Caco-2 (cell line): ENCODE measurements around the gene PLB1. TPM values are rescaled to one million over a fixed set of nuclear protein-coding genes. Genes with fewer than 3 reads are reported as not detected.

ENCODE experiments used
- BruUV-seq: library from RNA; stranded (reverse); fragments of 400-500 nt; replicated peaks from 2 replicates; lab custom pipeline; 2021; lab: Mats Ljungman, UMichigan
- CTCF ChIA-PET: fragments of 300-600 bp; sonication (Branson Sonifier 250); formaldehyde crosslinking; loops from one replicate; lab custom pipeline; 2022; ENCODE audit warnings: antibody characterized with exemption; lab: Charles Lee
- POLR2A ChIA-PET: fragments of 300-600 bp; sonication (Branson Sonifier 250); formaldehyde crosslinking; loops from one replicate; lab custom pipeline; 2022; ENCODE audit warnings: antibody characterized with exemption; lab: Charles Lee
- DNase-seq, 2 experiments: peaks; one replicate each; pipeline versions ENCODE4 v3.0.0 to v3.0.0-alpha.2; 2020 to 2022
- H3K27me3 ChIP-seq: replicated peaks from 2 replicates; pipeline ENCODE4 v1.6.0; 2011; ENCODE audit warnings: low read length; ENCODE audit not compliant: control insufficient read depth, insufficient read depth
- H3K36me3 ChIP-seq: 2 replicates; pipeline ENCODE4 v1.5.1; 2011; ENCODE audit warnings: low read length; ENCODE audit not compliant: control insufficient read depth, insufficient read depth
- H3K4me1 ChIP-seq: fragments of 250-450 bp; sonication (Bioruptor Pico); 2 replicates; pipeline ENCODE4 v1.5.1; 2020; ENCODE audit warnings: mild to moderate bottlenecking
- H3K4me3 ChIP-seq: 2 replicates; pipeline ENCODE4 v1.5.1; 2011; ENCODE audit warnings: low read depth, mild to moderate bottlenecking, control low read depth, low read length
- H3K9me3 ChIP-seq: fragments of 250-450 bp; sonication (Bioruptor Pico); 2 replicates; pipeline ENCODE4 v1.5.1; 2020; ENCODE audit warnings: mild to moderate bottlenecking, moderate library complexity
- H3K27ac Mint-ChIP-seq: one replicate; pipeline ENCODE4 v1.8.0; 2022; ENCODE audit warnings: mixed read lengths; ENCODE audit not compliant: unreplicated experiment
- H3K27me3 Mint-ChIP-seq: one replicate; pipeline ENCODE4 v1.8.0; 2022; ENCODE audit warnings: mixed read lengths; ENCODE audit not compliant: insufficient read depth, unreplicated experiment
- H3K36me3 Mint-ChIP-seq: one replicate; pipeline ENCODE4 v1.8.0; 2022; ENCODE audit warnings: mild to moderate bottlenecking, mixed read lengths; ENCODE audit not compliant: insufficient read depth, unreplicated experiment
- H3K4me1 Mint-ChIP-seq: one replicate; pipeline ENCODE4 v1.8.0; 2022; ENCODE audit warnings: low read depth, mixed read lengths; ENCODE audit not compliant: unreplicated experiment
- H3K4me3 Mint-ChIP-seq: one replicate; pipeline ENCODE4 v1.8.0; 2022; ENCODE audit warnings: mild to moderate bottlenecking, moderate library complexity, mixed read lengths; ENCODE audit not compliant: unreplicated experiment
- H3K9me3 Mint-ChIP-seq: one replicate; pipeline ENCODE4 v1.8.0; 2022; ENCODE audit warnings: mixed read lengths; ENCODE audit not compliant: unreplicated experiment
- intact Hi-C: fragments of 100-400 bp; cut with micrococcal nuclease; formaldehyde crosslinking; loops from one replicate; pipeline ENCODE4 v1.10.0; 2022; ENCODE audit not compliant: unreplicated experiment
- total RNA-seq: library from RNA; stranded (reverse); gene quantifications from 2 replicates; pipeline ENCODE4 v1.2.3, GENCODE V29; 2022
- TF ChIP-seq, protein P1 (sequence below), 2 experiments: fragments of 200-600 bp in 1 of 2; IDR thresholded peaks; 1 replicate in 1 of 2; 2 replicates in 1 of 2; pipeline versions ENCODE4 v1.5.1 to v1.8.0; 2011 to 2022; ENCODE audit warnings: antibody characterized with exemption in 1 of 2, control low read depth in 1 of 2, inconsistent platforms in 1 of 2, low read depth in 1 of 2, low read length in 1 of 2, mild to moderate bottlenecking in 1 of 2, moderate library complexity in 1 of 2; ENCODE audit not compliant: insufficient read depth in 1 of 2, severe bottlenecking in 1 of 2, unreplicated experiment in 1 of 2

Gene PLB1
- total RNA-seq, 1 experiment from 2014 or later: 2.8 TPM

GRCh38 chr2:28662468-28663181 is 166.8 kb downstream of the PLB1 start:
- H3K27me3 Mint-ChIP-seq: no peaks in the 10 kb centered on the region
- no peak overlapping the region for H3K4me3 Mint-ChIP-seq
- peaks cover 6% of the 10 kb centered on the region for H3K36me3 Mint-ChIP-seq
- CTCF ChIA-PET: interaction anchor here (1.5 to 2.5 kb wide), 3 partner anchors 8 to 68 kb away, joined by 4 to 8 read pairs (median 6); no protein-coding TSS in a partner anchor
- H3K9me3 Mint-ChIP-seq: no peaks in the 10 kb centered on the region
- H3K36me3 ChIP-seq: no peaks in the 10 kb centered on the region
- H3K27me3 ChIP-seq: no peaks in the 10 kb centered on the region
- peaks cover 29% of the 10 kb centered on the region for H3K4me1 Mint-ChIP-seq
- no peak for DNase-seq
- TF ChIP-seq, protein P1, sequence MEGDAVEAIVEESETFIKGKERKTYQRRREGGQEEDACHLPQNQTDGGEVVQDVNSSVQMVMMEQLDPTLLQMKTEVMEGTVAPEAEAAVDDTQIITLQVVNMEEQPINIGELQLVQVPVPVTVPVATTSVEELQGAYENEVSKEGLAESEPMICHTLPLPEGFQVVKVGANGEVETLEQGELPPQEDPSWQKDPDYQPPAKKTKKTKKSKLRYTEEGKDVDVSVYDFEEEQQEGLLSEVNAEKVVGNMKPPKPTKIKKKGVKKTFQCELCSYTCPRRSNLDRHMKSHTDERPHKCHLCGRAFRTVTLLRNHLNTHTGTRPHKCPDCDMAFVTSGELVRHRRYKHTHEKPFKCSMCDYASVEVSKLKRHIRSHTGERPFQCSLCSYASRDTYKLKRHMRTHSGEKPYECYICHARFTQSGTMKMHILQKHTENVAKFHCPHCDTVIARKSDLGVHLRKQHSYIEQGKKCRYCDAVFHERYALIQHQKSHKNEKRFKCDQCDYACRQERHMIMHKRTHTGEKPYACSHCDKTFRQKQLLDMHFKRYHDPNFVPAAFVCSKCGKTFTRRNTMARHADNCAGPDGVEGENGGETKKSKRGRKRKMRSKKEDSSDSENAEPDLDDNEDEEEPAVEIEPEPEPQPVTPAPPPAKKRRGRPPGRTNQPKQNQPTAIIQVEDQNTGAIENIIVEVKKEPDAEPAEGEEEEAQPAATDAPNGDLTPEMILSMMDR (IDR thresholded peaks at IDR 0.05; ENCODE audit: insufficient read depth in 1 of 2, low read depth in 1 of 2, low read length in 1 of 2, severe bottlenecking in 1 of 2, unreplicated experiment in 1 of 2): no peak
- BruUV-seq: no TSS peak
- intact Hi-C loops: loop anchor here (5.0 kb wide), 1 partner anchor 60 kb away; no protein-coding TSS in a partner anchor
- peaks cover 37% of the 10 kb centered on the region for H3K4me1 ChIP-seq
- H3K9me3 ChIP-seq: no peaks in the 10 kb centered on the region
- H3K27ac Mint-ChIP-seq: no peak overlapping the region
- POLR2A ChIA-PET: no interaction called here
- no peak overlapping the region for H3K4me3 ChIP-seq

- H3K36me3 Mint-ChIP-seq: peaks cover 6% of the 10 kb centered on the region
Measured at GRCh38 chr2:28663359-28663758, 167.5 kb downstream of the PLB1 start.

More at GRCh38 chr2:28663359-28663758, 167.5 kb downstream of the PLB1 start:
- Mint-ChIP-seq H3K4me1 (peaks cover 23% of the 10 kb centered on the region), H3K4me3 (no peak overlapping the region), H3K9me3 (no peaks in the 10 kb centered on the region), H3K27me3 (no peaks in the 10 kb centered on the region), H3K27ac (no peak overlapping the region)
- ChIA-PET CTCF (interaction anchor here (0.9 to 2.5 kb wide), 5 partner anchors 9 to 69 kb away, joined by 4 to 8 read pairs (median 5); no protein-coding TSS in a partner anchor), POLR2A (no interaction called here)
- no peaks in the 10 kb centered on the region for H3K36me3 ChIP-seq
- no peaks in the 10 kb centered on the region for H3K9me3 ChIP-seq
- intact Hi-C loops: loop anchor here (5.0 kb wide), 1 partner anchor 59 kb away; no protein-coding TSS in a partner anchor
- no TSS peak for BruUV-seq
- H3K4me3 ChIP-seq: no peak overlapping the region
- DNase-seq: no peak
- H3K4me1 ChIP-seq: peaks cover 35% of the 10 kb centered on the region
- H3K27me3 ChIP-seq: no peaks in the 10 kb centered on the region
- TF ChIP-seq, protein P1 (IDR thresholded peaks at IDR 0.05; ENCODE audit: insufficient read depth in 1 of 2, low read depth in 1 of 2, low read length in 1 of 2, severe bottlenecking in 1 of 2, unreplicated experiment in 1 of 2): peak in 1 of 2 experiments; percentile 24
